Left kidney (tissue), 2 donors: ENCODE data around the gene ADGRL2. TPM values are rescaled to one million over a fixed set of nuclear protein-coding genes. Genes with fewer than 3 reads are reported as not detected.
A peak's percentile ranks its signal among the peaks of the same experiment; 100 is the strongest.

Experiments
- DNase-seq: peaks from one replicate; pipeline ENCODE4 v3.0.0-alpha.2; 2013
- polyA plus RNA-seq: library from polyadenylated mRNA; unstranded; fragments of 120-200 nt; gene quantifications from one replicate; pipeline ENCODE4 v1.2.1, GENCODE V29; 2013; ENCODE audit not compliant: insufficient read length

ADGRL2 gene
- polyA plus RNA-seq, 1 donor = 180 TPM

- no peak for DNase-seq
Measured at GRCh38 chr1:81805537-81806431, 5.0 kb downstream of the ADGRL2 start.

GRCh38 chr1:81806432-81806770 lies 5.7 kb downstream of the ADGRL2 start:
- no peak for DNase-seq

GRCh38 chr1:81808760-81809159 lies 8.0 kb downstream of the ADGRL2 start:
- DNase-seq = peak; percentile 60

GRCh38 chr1:81809808-81810207 lies 9.1 kb downstream of the ADGRL2 start:
- no peak for DNase-seq

GRCh38 chr1:81811757-81812371 lies 11.1 kb downstream of the ADGRL2 start:
- DNase-seq = no peak

- no peak for DNase-seq
Measured at GRCh38 chr1:81812712-81813111, 12.0 kb downstream of the ADGRL2 start.

- DNase-seq = no peak
Measured at GRCh38 chr1:81813691-81814090, 13.0 kb downstream of the ADGRL2 start.

GRCh38 chr1:81819613-81820012 lies 18.9 kb downstream of the ADGRL2 start:
- DNase-seq = no peak

- DNase-seq = no peak
Measured at GRCh38 chr1:81820765-81821164, 20.0 kb downstream of the ADGRL2 start.

- DNase-seq = no peak
Measured at GRCh38 chr1:81823082-81823481, 22.3 kb downstream of the ADGRL2 start.

GRCh38 chr1:81824759-81825158 lies 24.0 kb downstream of the ADGRL2 start:
- DNase-seq = no peak

GRCh38 chr1:81827942-81828341 lies 27.2 kb downstream of the ADGRL2 start:
- DNase-seq = no peak

- no peak for DNase-seq
Measured at GRCh38 chr1:81832573-81832972, 31.8 kb downstream of the ADGRL2 start.

GRCh38 chr1:81833722-81834121 lies 33.0 kb downstream of the ADGRL2 start:
- DNase-seq = no peak

GRCh38 chr1:81834268-81834667 lies 33.5 kb downstream of the ADGRL2 start:
- DNase-seq = no peak

- DNase-seq = no peak
Measured at GRCh38 chr1:81834921-81835698, 34.4 kb downstream of the ADGRL2 start.

GRCh38 chr1:81836007-81836626 lies 35.4 kb downstream of the ADGRL2 start:
- no peak for DNase-seq

GRCh38 chr1:81838600-81839218 lies 38.0 kb downstream of the ADGRL2 start:
- no peak for DNase-seq

GRCh38 chr1:81840805-81841204 lies 40.1 kb downstream of the ADGRL2 start:
- no peak for DNase-seq

- DNase-seq = no peak
Measured at GRCh38 chr1:81841795-81842194, 41.1 kb downstream of the ADGRL2 start.

GRCh38 chr1:81844477-81844876 lies 43.7 kb downstream of the ADGRL2 start:
- no peak for DNase-seq

- no peak for DNase-seq
Measured at GRCh38 chr1:81846630-81847029, 45.9 kb downstream of the ADGRL2 start.
